Fibroblast of villous mesenchyme (primary cell): ENCODE results near the gene NR2F2. TPM values are rescaled to one million over a fixed set of nuclear protein-coding genes. Genes with fewer than 3 reads are reported as not detected.

Source experiments
- DNase-seq: peaks from one replicate; pipeline ENCODE4 v3.0.0-alpha.2; 2010; ENCODE audit warnings: low read depth
- H3K4me3 ChIP-seq: 2 replicates; pipeline ENCODE4 v1.5.1; 2011; ENCODE audit warnings: low read depth, mild to moderate bottlenecking, low read length
- total RNA-seq: library from RNA; depleted of rRNA; stranded (reverse); fragments of >200 nt; gene quantifications from 2 replicates; pipeline ENCODE4 v1.2.3, GENCODE V29; 2012
- TF ChIP-seq, protein P1 (sequence below): IDR thresholded peaks from 2 replicates; pipeline ENCODE4 v1.5.1; 2012; ENCODE audit warnings: low read depth, mild to moderate bottlenecking, low read length; ENCODE audit not compliant: insufficient read depth

The NR2F2 gene
- total RNA-seq, 1 donor, result 96.3 TPM

DNA sequence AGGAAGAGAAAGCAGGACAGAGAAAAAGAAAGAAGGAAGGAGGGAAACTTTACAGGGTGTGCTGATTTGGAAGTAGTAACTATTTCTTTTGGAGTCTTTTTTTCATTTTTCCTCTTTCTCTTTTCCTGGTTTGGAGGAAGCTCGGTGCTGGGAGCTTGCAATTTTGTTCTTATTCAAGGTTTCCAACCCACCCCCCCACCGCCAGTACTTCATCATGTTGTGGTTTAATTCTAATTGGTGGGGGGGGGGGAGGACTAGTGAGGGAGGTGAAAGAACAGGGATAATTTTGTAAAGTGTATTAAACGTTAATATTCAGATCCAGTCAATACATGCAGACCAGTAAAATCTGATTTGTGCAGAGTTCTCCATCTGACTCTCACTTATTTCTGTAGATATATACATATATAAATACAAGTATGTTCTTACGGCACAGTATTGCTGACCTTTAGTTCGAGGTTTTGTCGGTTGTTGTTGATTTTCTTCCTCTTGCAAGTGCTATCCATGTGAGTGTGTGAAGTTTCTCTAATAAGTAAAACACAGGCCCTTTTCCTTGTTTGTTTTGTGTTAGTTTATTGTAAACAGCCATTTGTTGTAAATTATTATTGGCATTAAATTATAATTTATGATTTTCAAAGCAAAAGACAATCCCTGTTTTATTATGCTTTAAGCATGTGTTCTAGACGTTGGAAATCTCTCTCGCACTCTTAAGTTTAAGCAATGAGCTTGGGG lies 9.3 kb downstream of the NR2F2 start:
- DNase-seq, result no peak
- H3K4me3 ChIP-seq, result peak overlapping the region; percentile 90
- TF ChIP-seq, protein P1, sequence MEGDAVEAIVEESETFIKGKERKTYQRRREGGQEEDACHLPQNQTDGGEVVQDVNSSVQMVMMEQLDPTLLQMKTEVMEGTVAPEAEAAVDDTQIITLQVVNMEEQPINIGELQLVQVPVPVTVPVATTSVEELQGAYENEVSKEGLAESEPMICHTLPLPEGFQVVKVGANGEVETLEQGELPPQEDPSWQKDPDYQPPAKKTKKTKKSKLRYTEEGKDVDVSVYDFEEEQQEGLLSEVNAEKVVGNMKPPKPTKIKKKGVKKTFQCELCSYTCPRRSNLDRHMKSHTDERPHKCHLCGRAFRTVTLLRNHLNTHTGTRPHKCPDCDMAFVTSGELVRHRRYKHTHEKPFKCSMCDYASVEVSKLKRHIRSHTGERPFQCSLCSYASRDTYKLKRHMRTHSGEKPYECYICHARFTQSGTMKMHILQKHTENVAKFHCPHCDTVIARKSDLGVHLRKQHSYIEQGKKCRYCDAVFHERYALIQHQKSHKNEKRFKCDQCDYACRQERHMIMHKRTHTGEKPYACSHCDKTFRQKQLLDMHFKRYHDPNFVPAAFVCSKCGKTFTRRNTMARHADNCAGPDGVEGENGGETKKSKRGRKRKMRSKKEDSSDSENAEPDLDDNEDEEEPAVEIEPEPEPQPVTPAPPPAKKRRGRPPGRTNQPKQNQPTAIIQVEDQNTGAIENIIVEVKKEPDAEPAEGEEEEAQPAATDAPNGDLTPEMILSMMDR, result no peak

DNA sequence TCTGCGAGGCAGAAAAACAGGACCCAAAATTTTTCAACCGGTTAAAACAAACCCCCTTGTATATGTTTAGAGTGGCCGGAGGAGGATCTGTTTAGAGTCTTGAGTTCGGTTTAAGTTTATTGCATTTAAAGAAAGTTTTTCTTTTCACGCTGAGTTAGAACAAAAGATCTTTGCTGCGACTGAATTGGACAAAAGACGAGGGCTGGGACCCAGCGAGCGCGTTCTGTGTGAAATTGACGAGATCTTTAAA lies 9.8 kb downstream of the NR2F2 start:
- TF ChIP-seq, protein P1, result no peak
- H3K4me3 ChIP-seq, result peak overlapping the region; percentile 90
- no peak for DNase-seq

DNA sequence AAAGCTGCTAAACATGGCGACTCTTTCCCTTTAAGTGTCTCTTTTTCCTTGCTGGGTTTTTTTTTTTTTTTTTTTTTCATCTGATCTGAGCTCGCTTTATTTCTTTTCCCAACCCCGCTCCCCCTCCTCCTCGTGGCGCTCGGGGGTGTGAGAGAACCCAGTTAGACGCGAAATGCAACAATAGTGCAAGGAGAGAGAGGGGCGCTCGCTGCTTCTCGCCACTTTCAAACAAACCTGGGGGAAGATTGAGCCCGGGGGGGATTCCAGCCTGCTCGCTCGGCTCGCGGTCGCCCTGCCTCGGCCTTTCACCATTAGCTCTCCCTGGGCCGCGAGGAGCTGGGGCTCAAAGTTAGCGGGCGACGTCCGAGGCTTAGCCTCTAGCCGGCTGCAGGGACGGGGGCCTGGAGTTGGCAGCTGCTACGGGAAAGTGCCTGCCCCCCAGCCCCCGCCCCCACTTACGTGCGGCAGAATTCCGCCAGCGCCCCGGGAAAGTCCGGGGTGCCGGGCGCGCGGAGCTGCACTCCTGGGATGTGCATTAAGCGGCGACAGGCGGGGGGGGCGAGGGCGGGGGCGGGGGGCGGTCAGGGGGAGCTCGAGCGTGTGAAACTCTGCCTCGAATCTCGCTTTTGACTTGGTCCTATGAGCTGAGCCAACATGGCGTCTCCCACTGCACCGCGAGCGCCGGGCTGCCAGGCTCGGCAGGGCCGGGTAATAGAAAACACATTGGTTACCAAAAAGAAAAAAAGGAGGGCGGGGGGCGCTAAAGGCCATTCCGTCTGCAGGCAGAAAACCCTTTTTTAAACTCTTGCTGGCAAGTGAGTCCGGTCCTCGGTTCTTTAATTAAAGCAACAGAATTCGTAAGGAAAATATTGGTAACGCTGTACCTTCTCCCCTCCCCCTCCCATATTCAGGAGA lies 10.4 kb downstream of the NR2F2 start:
- H3K4me3 ChIP-seq, result peak overlapping the region; percentile 90
- TF ChIP-seq, protein P1, result no peak
- no peak for DNase-seq

DNA sequence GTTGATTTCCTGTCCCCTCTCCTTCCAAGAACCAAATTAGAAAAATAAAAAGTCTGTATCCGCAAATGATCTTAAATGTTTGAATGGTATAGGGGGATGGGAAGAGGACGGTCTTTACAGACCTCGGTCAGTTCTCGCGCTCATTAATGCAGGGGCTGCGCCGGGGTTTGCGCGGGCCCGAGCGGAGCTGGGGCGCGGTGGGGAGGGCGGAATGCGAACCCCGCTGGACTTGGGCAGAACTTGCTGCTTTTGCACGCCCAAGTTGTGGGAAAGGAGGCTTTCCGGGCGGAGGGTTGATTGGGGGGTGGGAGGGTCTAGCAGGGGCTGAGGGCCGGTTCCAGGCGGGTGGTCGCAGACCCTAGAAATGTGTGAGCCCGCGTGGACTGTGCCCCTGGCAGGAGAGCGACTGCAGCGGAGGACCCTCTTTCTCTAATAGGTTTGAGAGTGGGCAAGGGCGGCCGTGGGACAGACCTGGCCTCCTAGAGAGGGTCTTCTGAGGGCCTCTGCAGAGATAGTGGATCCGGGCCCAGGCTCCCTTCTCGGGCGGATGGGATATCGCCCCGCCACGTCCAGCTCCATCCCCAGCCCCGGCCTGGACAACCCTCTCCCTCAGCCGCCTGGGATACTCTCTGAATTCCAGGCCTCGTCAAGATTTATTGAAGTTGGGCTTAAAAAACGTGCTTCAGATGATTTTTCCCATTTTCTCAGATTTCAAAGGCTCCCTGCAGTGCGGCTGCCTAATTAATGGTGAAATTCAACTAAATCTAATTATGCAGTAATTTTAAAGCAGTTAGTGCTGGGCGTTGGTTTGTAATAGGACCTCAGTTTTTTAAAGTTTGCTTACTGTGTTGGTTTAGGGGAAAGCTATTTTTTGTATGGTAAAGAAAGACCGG lies 11.3 kb downstream of the NR2F2 start:
- no peak for DNase-seq
- H3K4me3 ChIP-seq, result peak overlapping the region; percentile 90
- TF ChIP-seq, protein P1, result no peak

DNA sequence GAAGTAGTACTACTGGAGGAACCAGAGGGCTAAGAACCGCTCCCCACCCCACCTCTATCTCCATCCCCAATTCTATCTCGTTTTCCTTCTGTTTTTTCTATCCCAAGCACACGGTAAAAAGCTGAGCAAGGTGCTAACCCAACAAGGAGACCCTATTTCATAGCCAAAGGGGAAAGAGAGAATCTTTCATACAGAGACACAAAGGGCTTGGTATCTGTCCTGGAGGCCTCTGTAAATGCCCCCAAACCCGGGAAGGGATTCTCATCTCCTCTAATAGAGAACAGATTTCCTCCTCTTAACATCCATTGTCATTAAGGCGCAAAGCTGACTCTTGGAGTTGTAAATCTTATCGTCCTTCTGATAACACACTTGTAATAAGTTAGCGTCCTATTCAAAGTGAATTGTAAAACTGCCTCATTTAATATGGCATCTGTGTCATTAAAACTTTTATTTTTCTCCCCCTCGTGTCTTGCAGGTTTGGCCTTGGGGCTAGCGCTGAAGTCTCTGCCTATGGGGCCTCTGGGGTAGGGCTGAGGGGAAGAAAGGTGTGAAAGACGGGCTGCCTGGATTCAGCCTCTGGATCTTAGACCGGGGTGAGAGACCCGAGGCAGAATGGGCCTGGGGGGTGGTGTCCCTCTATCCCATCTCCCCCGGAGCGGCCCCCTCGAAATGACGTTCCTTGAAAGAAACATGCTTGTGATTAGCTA lies 12.1 kb downstream of the NR2F2 start:
- DNase-seq, result no peak
- H3K4me3 ChIP-seq, result peak overlapping the region; percentile 90
- TF ChIP-seq, protein P1, result no peak
